HG03571 (cell line): Measurements from ENCODE around the gene SLC3A2.
"Not testable (repeated sequence)": the region's sequence is repeated elsewhere in the genome, so short reads cannot be mapped to it uniquely, and the experiment has no call there.

ENCODE experiments used
- ATAC-seq: cut with Tn5 transposase; IDR thresholded peaks from one replicate; pipeline ENCODE4 v1.9.1; 2021; ENCODE audit not compliant: unreplicated experiment

SLC3A2 gene

DNA sequence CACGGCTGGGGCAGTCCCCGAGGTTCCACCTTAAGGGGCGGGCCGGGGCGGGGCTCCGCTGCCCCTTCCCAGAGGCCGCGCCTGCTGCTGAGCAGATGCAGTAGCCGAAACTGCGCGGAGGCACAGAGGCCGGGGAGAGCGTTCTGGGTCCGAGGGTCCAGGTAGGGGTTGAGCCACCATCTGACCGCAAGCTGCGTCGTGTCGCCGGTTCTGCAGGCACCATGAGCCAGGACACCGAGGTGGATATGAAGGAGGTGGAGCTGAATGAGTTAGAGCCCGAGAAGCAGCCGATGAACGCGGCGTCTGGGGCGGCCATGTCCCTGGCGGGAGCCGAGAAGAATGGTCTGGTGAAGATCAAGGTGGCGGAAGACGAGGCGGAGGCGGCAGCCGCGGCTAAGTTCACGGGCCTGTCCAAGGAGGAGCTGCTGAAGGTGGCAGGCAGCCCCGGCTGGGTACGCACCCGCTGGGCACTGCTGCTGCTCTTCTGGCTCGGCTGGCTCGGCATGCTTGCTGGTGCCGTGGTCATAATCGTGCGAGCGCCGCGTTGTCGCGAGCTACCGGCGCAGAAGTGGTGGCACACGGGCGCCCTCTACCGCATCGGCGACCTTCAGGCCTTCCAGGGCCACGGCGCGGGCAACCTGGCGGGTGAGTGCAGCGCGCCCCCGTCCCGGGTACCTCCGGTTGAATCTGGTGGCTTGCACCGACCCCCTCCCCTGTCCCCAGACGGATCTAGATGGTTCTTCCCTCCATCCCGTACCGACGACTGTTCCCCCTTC lies at the start of gene SLC3A2:
SLC3A2 (plus strand) TSS at position 94 of the 776 bp plus-strand sequence; CDS start at position 222, 128 bp downstream.
- ATAC-seq = peak; percentile 61

DNA sequence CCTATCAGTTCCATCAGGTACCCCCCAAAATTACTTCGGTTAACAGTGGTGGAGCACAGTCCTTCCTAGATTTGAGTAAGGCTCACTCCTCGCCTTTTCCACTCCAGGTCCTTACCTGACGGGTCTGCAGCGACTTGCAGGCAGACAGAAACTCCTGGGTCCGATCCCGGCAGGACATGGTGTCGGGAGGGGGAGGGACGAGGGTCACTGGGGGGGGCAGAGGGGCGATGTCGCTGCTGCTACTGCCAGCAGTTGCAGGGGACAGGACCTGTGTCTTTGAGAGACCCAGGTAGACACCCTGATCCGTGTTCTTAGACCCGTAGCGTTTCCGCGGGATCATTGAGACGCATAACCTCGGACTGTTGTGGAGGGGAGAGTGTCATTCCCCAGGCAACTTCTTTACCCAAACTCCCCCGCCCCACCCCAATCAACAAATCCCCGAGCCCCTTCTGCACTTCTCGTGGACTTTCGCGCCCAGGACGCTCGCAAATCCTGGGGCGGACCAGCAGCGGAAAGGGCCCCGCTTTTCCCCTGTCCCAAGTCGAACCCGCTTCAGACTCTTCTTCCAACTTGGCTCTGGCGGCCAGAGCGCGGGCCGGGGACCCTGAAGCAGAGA lies 49.7 kb upstream of the SLC3A2 start:
- ATAC-seq = no peak

DNA sequence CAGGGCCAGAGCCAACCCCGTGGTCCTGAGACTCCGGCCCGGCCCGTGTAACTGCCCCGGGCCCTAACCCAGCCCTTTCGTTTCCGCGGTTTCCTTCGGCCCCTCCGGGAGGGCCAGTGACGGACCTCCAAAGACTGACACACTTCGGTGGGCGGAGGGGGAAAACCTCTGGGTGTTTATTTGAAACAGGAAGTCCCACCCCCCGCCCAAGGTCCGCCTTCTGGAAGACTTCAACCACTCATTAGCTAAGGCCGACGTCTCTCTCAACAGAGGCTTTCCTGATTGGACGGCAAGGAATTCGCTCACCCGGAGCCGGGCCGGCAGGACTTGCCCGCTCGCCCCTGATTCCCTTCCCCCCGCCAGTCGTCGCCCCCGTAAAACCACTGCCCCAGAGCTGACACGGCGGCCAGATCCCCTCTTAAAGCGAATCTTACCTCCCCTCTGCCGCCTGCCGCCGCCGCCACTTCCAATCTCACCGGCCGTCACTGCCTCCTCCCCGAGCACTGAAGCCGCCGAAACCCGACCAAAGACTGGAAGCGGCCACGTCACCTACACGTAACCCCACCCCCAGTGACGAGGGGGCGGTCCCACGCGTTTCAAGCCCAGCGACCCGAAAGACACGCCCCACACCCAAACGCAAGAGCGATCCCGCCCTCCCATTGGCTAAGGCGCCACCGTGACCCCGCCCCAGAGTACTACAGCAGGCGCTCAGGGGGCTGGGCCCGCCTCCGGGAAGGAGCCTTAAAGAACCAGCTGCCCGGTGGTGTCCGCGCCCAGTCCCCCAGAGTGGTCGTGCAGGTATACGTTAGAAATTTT lies 49.0 kb upstream of the SLC3A2 start, which contains the start of gene STX5:
STX5 (minus strand) TSS at position 532 of the 816 bp plus-strand sequence. CDS start 808 bp downstream, outside the sequence.
- peak; percentile 71 for ATAC-seq

DNA sequence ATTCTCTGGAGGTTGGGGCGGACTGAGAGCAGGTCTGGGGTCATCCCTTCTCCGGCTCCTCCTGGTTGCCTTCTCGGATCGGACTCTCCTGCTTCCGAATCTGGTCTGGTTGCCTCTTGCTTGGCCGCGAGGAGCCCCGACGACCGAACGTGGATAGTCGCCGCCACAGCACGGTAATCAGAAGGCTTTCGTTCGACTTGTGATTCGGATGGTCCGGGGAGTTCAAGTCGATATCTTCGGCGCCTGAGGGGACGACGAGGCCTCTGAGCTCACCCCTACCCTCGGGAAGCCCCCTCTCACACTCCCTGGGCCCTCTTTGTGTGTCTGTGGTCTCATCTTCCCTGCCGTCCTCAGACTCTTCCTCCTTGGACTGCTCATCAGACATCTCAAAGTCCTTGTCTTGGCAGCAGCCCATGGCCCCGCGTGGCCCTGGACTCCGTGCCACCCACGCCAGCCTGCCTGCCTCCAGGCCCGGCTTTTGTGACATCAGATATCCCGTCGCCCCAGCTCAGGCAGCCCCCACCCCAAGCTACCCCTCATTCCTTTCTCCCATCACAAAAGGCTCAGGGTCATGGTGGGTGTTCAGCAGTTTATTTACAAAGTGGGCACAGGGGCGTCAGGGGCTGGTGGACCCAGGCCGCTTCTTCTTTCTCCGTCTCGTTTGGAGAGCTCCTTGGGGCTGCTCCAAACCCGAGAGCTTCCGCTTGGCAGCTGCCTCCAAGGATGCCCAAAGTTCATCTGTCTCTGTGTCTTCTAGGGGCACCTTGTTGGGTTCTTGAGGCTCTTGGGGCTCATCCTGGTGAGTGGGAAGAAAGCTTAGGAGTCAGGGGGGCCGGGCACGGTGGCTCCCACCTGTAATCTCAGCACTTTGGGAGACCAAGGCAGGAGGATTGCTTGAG lies 48.1 kb upstream of the SLC3A2 start, which contains the start of gene TEX54:
TEX54 (minus strand) TSS at position 506 of the 899 bp plus-strand sequence.
- peak; percentile 10 for ATAC-seq

DNA sequence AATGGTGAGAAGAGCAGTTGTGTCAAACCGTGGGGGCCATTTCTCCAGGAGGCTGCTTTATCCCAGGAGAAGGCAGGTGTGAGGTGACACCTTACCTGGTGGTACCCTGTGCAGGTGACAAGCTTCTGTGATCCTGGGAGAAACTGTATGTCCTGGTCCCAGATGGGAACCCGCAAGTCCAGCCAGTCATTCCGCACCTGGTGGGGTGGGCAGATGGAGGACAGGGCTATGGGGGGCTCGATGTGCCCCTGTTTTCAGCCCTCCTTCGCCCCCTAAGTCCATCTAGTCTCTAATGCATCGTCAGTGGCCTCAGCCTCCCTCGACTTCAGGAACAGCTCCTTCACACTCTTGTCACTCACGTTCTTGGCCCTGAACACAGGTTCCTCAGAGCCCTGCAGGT lies 45.4 kb upstream of the SLC3A2 start:
- ATAC-seq = no peak

DNA sequence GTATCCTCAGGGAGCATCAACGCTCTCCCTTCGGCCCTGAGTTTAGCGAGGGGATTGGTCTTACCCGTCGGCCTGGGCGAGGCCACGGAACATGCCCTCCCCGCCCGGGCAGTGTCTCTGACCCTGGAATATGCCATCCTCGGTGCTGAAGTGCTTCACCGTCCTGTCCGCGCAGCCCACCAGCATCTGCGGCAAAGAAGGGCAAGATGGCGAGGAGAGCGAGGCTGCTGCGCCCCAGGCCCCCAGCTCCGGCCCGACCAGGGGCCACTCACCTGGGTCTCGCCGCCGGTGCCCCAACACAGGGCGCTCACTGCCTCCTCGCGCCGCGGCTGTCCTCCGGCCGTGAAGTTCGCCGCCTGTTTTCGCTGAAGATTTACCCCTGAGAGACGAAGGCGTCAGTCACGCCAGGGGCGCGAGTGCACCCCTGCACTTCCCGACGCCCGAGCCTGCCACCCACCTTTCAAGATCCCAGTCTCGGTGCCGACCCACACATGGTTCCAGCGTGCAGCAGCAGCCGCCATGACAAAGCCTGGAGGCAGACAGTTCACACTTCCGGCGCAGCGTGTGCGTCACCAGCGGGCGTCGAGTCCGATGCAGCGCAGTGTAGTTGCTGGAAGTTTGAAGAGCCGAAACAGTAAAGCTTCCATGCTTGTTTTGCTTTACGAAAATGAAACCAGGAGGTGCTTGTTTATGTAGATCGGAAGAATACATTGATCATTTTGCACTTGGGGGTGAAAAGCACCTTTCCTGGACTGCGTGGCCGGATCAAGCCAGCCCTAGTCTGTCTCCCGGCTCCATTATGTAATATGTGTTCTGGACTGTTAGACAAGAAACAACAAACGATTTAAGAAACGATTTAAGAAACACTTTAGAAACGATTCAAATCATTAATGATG lies 41.4 kb upstream of the SLC3A2 start, which contains the start of gene WDR74:
WDR74 (minus strand) TSS at position 541 of the 896 bp plus-strand sequence; CDS start at position 521, 20 bp downstream.
- peak; percentile 47 for ATAC-seq

DNA sequence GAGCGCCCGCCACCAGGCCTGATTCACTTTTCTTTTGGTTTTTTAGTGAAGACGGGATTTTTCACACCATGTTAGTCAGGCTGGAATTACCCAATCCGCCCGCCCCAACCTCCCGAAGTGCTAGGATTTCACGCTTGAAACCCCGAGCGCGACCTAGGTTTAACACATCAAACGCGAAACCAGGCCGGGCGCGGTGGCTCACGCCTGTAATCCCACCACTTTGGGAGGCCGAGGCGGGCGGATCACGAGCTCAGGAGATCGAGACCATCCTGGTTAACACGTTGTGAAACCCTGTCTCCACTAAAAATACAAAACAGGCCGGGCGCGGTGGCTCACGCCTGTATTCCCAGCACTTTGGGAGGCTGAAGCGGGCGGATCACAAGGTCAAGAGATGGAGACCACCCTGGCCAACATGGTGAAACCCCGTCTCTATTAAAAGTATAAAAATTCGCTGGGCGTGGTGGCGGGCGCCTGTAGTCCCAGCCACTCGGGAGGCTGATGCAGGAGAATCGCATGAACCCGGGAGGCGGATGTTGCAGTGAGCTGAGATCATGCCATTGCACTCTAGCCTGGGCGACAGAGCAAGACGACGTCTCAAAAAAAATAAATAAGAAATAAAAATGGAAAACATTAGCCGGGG lies 39.9 kb upstream of the SLC3A2 start:
- ATAC-seq = not testable (repeated sequence)

DNA sequence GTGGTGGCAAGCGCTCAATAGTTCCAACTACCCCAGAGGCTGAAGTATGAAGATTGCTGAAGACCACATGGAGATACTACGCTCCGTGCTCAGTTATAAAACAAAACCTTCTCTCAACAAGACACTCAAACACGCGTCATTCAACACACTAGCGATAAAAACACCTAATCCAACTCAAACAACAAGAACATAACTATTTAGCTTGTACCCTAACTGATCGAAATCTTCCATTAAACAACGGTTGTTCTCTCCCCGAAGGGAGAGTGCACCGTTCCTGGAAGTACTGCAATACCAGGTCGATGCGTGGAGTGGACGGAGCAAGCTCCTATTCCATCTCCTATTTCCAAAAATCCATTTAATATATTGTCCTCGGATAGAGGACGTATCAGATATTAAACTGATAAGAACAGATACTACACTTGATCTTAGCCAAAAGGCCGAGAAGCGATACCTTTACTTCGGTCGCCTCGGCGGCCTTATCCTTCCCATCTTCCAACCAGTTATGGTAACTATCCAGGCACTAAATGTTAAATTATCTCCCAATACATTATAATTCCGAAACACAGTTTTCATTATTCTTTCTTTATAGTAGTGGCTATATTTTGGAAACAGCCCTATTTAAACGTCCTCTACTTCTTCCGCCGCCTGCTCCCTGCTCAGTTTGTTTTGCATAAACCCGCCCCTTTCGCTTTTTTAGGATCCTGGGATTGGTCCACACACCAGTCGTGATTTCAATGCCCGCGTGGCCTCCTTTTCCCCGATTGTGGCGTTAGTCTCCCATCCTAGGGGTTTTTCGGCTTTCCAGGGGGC lies 39.1 kb upstream of the SLC3A2 start:
- peak; percentile 50 for ATAC-seq

DNA sequence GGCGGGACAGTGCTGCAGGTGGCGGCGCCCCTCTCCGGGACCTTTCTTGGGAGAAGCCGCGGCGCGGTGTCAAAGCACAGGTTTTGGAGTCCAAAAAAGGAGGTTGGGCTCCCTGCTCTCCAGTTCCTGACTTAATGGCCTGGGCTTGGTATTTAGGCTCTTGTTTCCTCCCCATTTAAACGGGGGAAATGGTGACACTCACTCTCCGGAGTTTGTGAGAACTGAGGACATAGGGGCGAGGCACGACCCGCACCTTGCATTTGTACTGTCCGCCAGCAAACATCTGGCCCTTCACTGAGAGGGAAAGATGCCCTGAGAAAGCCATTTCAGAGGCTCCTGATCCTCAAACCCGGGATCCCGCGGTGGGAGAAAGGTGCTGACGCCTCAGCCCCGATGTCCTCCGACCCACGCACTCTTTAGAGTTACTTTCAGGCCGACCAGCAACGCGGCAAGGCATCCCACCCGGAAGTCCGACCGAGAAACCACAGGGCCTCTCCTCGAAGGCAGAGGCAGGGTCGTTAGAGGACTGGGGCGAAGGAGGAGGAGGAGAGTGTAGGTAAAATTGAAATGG lies 38.4 kb upstream of the SLC3A2 start:
- ATAC-seq = no peak

DNA sequence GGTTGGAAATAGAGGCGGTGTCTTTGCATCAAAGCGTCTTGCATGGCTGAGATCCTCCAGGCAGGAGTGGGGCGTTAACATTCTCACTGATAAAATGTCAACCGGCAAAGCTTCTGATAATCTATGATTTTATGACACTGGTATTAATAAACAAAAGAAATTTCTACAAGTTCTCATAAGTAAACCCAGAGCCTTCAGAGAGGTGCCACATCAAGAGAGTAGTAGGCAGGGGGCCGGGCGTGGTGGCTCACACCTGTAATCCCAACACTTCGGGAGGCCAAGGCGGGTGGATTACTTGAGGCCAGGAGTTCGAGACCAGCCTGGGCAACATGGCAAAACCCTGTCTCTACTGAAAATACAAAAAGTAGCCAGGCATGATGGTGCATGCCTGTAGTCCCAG lies 37.8 kb upstream of the SLC3A2 start:
- ATAC-seq = not testable (repeated sequence)

DNA sequence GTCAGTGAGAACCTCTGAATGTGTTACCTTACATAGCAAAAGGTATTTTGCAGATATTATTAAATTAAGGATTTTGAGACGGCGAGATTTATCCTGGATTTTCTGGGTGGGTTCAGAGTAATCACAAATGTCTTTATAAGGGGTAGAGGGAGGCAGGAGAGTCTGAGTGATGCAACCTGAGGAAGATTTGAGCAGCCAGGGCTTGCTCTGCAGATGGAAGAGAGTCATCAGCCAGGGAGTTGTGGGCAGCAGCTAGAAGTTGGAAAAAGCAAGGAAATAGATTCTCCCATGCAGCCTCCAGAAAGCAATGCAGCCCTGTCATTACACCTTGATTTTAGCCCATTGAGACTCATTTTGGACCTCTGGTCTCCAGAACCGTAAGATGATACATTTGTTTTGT lies 37.2 kb upstream of the SLC3A2 start:
- ATAC-seq = no peak

DNA sequence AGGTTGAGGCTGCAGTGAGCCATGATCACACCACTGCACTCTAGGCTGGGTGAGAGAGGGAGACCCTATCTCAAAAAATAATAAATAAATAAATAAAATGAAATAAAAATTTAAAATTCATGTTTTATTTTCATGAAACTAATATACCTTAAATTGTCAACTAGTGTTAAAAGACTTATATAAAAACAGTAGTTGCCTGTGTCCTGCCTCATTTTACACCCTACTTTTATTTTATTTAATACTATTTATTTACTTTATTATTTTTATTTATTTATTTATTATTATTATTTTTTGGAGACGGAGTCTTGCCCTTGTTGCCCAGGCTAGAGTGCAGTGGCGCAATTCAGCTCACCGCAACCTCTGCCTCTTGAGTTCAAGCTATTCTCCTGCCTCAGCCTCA lies 36.5 kb upstream of the SLC3A2 start:
- no peak for ATAC-seq

DNA sequence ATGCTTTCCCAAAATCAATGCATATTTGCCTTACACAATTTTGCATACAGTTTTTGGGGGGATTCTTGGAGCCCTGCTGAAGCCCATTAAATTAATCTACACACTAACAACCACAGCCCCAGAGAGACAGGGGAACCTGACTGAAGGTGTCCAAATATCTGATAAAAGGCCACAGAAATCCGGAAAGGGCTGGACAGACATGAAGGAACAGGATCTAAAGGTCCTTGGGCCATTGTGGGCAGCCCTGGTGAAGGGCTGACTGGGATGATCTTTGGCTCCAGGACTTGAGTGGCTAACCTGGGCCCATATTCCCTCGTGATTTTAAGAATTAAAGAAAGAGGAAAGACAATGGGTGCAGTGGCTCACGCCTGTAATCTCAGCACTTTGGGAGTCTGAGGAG lies 34.5 kb upstream of the SLC3A2 start:
- no peak for ATAC-seq

DNA sequence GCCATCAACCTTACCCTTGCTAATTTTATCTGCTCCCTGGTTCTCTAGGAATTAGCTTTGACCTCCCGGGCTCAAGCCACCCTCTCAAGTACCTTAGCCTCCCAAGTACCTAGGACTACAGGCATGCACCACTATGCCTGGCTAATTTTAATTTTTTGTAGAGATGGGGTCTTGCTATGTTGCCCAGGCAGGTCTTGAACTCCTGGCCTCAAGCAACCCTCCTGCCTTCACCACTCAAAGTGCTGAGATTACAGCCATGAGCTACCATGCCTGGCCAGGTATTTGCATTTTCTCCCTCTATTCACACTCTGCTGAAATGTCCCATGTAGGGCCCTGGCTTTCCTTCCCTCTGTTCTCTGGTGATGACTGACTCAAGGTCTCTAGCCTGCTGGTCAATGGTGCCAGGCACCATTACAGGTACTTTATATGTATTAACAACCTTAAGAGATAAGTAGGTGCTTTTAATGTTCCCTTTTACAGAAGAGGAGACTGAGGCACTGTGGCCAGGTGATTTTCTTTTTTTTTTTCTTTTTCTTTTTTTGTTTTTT lies 32.9 kb upstream of the SLC3A2 start:
- no peak for ATAC-seq

DNA sequence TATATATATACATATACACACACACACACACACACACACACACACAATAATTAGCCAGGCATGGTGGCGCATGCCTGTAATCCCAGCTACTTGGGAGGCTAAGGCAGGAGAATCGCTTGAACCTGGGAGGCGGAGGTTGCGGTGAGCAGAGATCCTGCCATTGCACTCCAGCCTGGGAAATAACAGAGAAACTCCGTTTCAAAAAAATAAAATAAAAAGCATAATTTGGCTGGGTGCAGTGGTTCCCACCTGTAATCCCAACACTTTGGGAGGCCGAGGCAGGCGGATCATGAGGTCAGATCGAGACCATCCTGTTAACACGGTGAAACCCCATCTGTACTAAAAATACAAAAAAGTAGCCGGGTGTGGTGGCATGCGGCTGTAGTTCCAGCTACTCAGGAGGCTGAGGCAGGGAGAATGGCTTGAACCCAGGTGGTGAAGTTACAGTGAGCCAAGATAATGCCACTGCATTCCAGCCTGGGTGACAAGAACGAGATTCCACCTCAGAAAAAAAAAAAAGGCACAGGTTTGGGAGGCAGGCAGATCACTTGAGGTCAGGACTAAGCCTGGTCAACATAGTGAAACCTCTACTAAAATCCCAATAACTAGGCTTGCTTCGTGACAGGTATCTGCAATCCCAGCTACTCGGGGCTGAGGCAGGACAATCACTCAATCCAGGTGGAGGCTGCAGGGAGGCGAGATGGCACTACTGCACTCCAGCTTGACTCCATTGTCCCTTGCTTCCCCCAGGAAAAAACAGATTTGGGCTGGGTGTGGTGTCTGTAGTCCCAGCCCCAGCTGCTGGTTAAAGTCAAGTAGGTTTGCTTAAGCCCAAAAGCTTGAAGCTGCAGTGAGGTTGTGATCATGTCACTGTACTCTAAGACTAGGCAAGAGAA lies 29.5 kb upstream of the SLC3A2 start:
- no peak for ATAC-seq

DNA sequence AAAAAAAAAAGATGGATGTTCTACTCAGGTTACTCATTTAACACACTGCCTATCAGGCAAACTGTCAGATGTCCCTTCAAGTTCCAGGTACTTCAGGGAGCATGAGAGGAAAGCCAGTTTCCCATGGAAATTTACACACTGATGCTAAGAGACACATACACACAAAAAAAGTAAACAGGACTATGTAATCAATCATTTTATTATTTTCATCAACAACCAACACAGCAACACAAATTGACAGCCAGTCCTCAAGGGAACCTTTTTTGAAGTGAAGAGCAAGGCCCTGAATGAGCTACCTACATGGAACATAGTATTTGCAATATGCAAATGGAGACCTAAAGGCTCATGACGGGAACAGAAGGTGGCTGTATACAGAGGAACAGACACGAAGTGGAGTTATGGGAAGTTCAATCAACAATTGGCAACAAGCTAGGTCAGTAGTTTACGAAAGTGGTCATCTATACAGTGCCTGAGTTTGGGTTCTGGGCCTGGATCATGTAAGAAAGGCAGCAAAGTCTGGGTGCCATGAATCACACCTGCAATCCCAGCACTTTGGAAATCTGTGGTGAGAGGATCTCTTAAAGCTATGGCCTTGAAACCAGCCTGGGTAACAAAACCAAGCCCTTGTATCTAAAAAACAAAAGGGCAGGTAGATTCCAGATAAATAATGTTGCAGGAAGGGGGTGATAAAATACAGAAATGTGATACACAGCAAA lies 28.7 kb upstream of the SLC3A2 start:
- ATAC-seq = no peak
